ENCODE data around the gene APBB1. TPM values are rescaled to one million over a fixed set of nuclear protein-coding genes. Genes with fewer than 3 reads are reported as not detected.

Gene APBB1
- total and polyA plus RNA-seq, 10 of the 15 experiments (the other 5 are each of a cell fraction or from before 2014, with no cell fraction given), result 0.31 to 10.6 (median 5.4) TPM

GRCh38 chr11:6414874-6415328, 4.0 kb downstream of the APBB1 start:
- SMC1A ChIA-PET (ENCODE audit: uncharacterized antibody, unreplicated experiment), result no interaction called here
- FAIRE-seq (no peak), DNase-seq (ENCODE audit: low read depth, low spot score) (no peak), ATAC-seq (peak; percentile 33)
- intact Hi-C loops (cut with micrococcal nuclease; ENCODE audit: unreplicated experiment) (no loop called here), in situ Hi-C loops (cut with MboI) (no loop called here)
- no peaks in the 10 kb centered on the region for H3K9me3 ChIP-seq (replicated peaks; ENCODE audit: control insufficient read depth, insufficient read depth, low read length)
- no TSS peak for BruUV-seq (replicated peaks)
- H3K27me3 ChIP-seq (replicated peaks in 1 of 2; ENCODE audit: control insufficient read depth in 2 of 2, insufficient read depth in 2 of 2, low read length in 1 of 2), result peaks cover 4 to 9% of the 10 kb centered on the region in 2 experiments; a peak in 3 of 4 replicates
- H3K4me3 ChIP-seq, result no peak overlapping the region
- peak overlapping the region; percentile 15; the same call in 1 of the 2 replicates for H3K4me2 ChIP-seq (ENCODE audit: control insufficient read depth, insufficient read depth)
- RAD21 ChIA-PET (ENCODE audit: unreplicated experiment), result no interaction called here
- H3K27ac ChIP-seq (ENCODE audit: control insufficient read depth, insufficient read depth), result no peak overlapping the region
- no peak overlapping the region for H2AFZ ChIP-seq (ENCODE audit: control insufficient read depth, low read depth, low read length)
- 0% methylated on average over 3 of the region's 3 CpGs for WGBS (ENCODE audit: insufficient coverage, insufficient replicate concordance, low lambda C conversion rate, missing lambda C conversion rate)
- peaks cover 8% of the 10 kb centered on the region for H3K4me1 ChIP-seq (ENCODE audit: control insufficient read depth, insufficient read depth, low read length)
- TF ChIP-seq SPI1 (IDR thresholded peaks at IDR 0.05; ENCODE audit: borderline replicate concordance, insufficient read depth, low read depth, low read length), result peak; percentile 13; the same call in 1 of the 2 replicates
- TF ChIP-seq E2F4 (IDR thresholded peaks at IDR 0.05; ENCODE audit: low read depth, low read length), result no peak
- POLR2A ChIA-PET, result no interaction called here
- CTCF ChIA-PET, result interaction anchor here (0.5 to 1.5 kb wide), 2 partner anchors 36 to 117 kb away, joined by 3 read pairs; no protein-coding TSS in a partner anchor
- no peak overlapping the region for H3K9ac ChIP-seq (ENCODE audit: control insufficient read depth, insufficient read depth, low read length)
- no peaks in the 10 kb centered on the region; the same call in 1 of the 2 replicates for H4K20me1 ChIP-seq (ENCODE audit: control insufficient read depth, insufficient read depth)
- no peaks in the 10 kb centered on the region for H3K36me3 ChIP-seq (ENCODE audit: control insufficient read depth in 2 of 2, insufficient read depth in 2 of 2, low read length in 1 of 2)
- no peaks in the 10 kb centered on the region for H3K79me2 ChIP-seq (ENCODE audit: control insufficient read depth, insufficient read depth, low read length)

- RAD21 ChIA-PET (ENCODE audit: unreplicated experiment), result interaction anchor here (1.0 kb wide), 1 partner anchor 35 kb away, joined by 3 read pairs; no protein-coding TSS in a partner anchor
- CTCF ChIA-PET, result no interaction called here
- Histone ChIP-seq H3K4me1 (ENCODE audit: control insufficient read depth, insufficient read depth, low read length) (peaks cover 8% of the 10 kb centered on the region), H3K79me2 (ENCODE audit: control insufficient read depth, insufficient read depth, low read length) (no peaks in the 10 kb centered on the region), H2AFZ (ENCODE audit: control insufficient read depth, low read depth, low read length) (no peak overlapping the region), H3K4me2 (ENCODE audit: control insufficient read depth, insufficient read depth) (no peak overlapping the region), H3K9me3 (replicated peaks; ENCODE audit: control insufficient read depth, insufficient read depth, low read length) (no peaks in the 10 kb centered on the region), H4K20me1 (ENCODE audit: control insufficient read depth, insufficient read depth) (no peaks in the 10 kb centered on the region; the same call in 1 of the 2 replicates), H3K27me3 (replicated peaks in 1 of 2; ENCODE audit: control insufficient read depth in 2 of 2, insufficient read depth in 2 of 2, low read length in 1 of 2) (peaks cover 0 to 5% of the 10 kb centered on the region in 2 experiments; a peak in 2 of 4 replicates), H3K4me3 (no peak overlapping the region), H3K36me3 (ENCODE audit: control insufficient read depth in 2 of 2, insufficient read depth in 2 of 2, low read length in 1 of 2) (no peaks in the 10 kb centered on the region), H3K9ac (ENCODE audit: control insufficient read depth, insufficient read depth, low read length) (no peak overlapping the region), H3K27ac (ENCODE audit: control insufficient read depth, insufficient read depth) (no peak overlapping the region)
- intact Hi-C loops (cut with micrococcal nuclease; ENCODE audit: unreplicated experiment) (no loop called here), in situ Hi-C loops (cut with MboI) (no loop called here)
- WGBS (ENCODE audit: insufficient coverage, insufficient replicate concordance, low lambda C conversion rate, missing lambda C conversion rate), result 87% methylated on average over 12 of the region's 12 CpGs
- ATAC-seq (no peak), DNase-seq (ENCODE audit: low read depth, low spot score) (no peak), FAIRE-seq (no peak)
- no TSS peak for BruUV-seq (replicated peaks)
- POLR2A ChIA-PET, result no interaction called here
- SMC1A ChIA-PET (ENCODE audit: uncharacterized antibody, unreplicated experiment), result interaction anchor here (1.2 kb wide), 1 partner anchor 35 kb away, joined by 3 read pairs; no protein-coding TSS in a partner anchor
- TF ChIP-seq USF2 (IDR thresholded peaks at IDR 0.05; ENCODE audit: borderline replicate concordance, low read depth, low read length) (no peak), USF1 (IDR thresholded peaks at IDR 0.05; ENCODE audit: borderline replicate concordance, extremely low read length, insufficient read depth, low read depth, low read length) (no peak), IRF4 (IDR thresholded peaks at IDR 0.05; ENCODE audit: low read depth, low read length) (no peak), BCL3 (IDR thresholded peaks at IDR 0.05; ENCODE audit: borderline replicate concordance, insufficient read depth, low read depth, low read length, poor library complexity, severe bottlenecking) (no peak), ESRRA (IDR thresholded peaks at IDR 0.05; ENCODE audit: low read length) (no peak), ELK1 (IDR thresholded peaks at IDR 0.05; ENCODE audit: low read depth, low read length) (no peak), MYC (IDR thresholded peaks at IDR 0.05; ENCODE audit: insufficient read depth, insufficient read length, insufficient replicate concordance, low read length, severe bottlenecking) (no peak), KAT2A (conservative IDR thresholded peaks at IDR 0.05; ENCODE audit: control insufficient read depth, low read depth, low read length) (no peak)
Observed at GRCh38 chr11:6413791-6414201, 5.1 kb downstream of the APBB1 start.

All from GM12878 (cell line).